Amygdala (tissue), 56 donors: ENCODE results near the gene SPRED1.
"Not testable (repeated sequence)": the region's sequence is repeated elsewhere in the genome, so short reads cannot be mapped to it uniquely, and the experiment has no call there.

Source experiments
- DNase-seq, 56 donors: peaks; one replicate each; lab custom pipeline; 2025; lab: John Stamatoyannopoulos, UW

The SPRED1 gene

GRCh38 chr15:38274135-38274534, 21.5 kb downstream of the SPRED1 start:
- no peak for DNase-seq

- no peak for DNase-seq
Measured at GRCh38 chr15:38275959-38276358, 23.3 kb downstream of the SPRED1 start.

GRCh38 chr15:38277281-38277680, 24.6 kb downstream of the SPRED1 start:
- not testable (repeated sequence) for DNase-seq

GRCh38 chr15:38281031-38281430, 28.4 kb downstream of the SPRED1 start:
- no peak for DNase-seq

- DNase-seq = no peak
Measured at GRCh38 chr15:38283010-38283409, 30.4 kb downstream of the SPRED1 start.

GRCh38 chr15:38285456-38285855, 32.8 kb downstream of the SPRED1 start:
- DNase-seq = no peak

- no peak for DNase-seq
Measured at GRCh38 chr15:38294126-38294525, 41.5 kb downstream of the SPRED1 start.

GRCh38 chr15:38297623-38298388, 45.2 kb downstream of the SPRED1 start:
- no peak for DNase-seq

- no peak for DNase-seq
Measured at GRCh38 chr15:38299216-38299615, 46.6 kb downstream of the SPRED1 start.

GRCh38 chr15:38300395-38300794, 47.8 kb downstream of the SPRED1 start:
- DNase-seq = no peak

GRCh38 chr15:38304481-38304880, 51.8 kb downstream of the SPRED1 start:
- no peak for DNase-seq

GRCh38 chr15:38307251-38307650, 54.6 kb downstream of the SPRED1 start:
- no peak for DNase-seq

- no peak for DNase-seq
Measured at GRCh38 chr15:38307861-38308641, 55.4 kb downstream of the SPRED1 start.

GRCh38 chr15:38308797-38309196, 56.2 kb downstream of the SPRED1 start:
- no peak for DNase-seq

- DNase-seq = no peak
Measured at GRCh38 chr15:38312190-38312589, 59.6 kb downstream of the SPRED1 start.

GRCh38 chr15:38316311-38316710, 63.7 kb downstream of the SPRED1 start:
- DNase-seq = no peak

GRCh38 chr15:38320181-38320580, 67.5 kb downstream of the SPRED1 start:
- DNase-seq = no peak

- DNase-seq = no peak
Measured at GRCh38 chr15:38320866-38321265, 68.2 kb downstream of the SPRED1 start.

GRCh38 chr15:38323895-38324294, 71.3 kb downstream of the SPRED1 start:
- no peak for DNase-seq

GRCh38 chr15:38324939-38325647, 72.5 kb downstream of the SPRED1 start:
- DNase-seq = no peak

GRCh38 chr15:38325648-38325990, 73.0 kb downstream of the SPRED1 start:
- DNase-seq = no peak
